Activated gamma-delta T cell treated with anti-CD3 and anti-CD28 coated beads, Interleukin-2, amount 50 U/mL, for 16 hours (primary cell): ENCODE data around the gene POLR1A.

Source experiments
- DNase-seq: peaks from one replicate; pipeline ENCODE4 v3.0.0-alpha.2; 2020; ENCODE audit warnings: low read depth

POLR1A gene

DNA sequence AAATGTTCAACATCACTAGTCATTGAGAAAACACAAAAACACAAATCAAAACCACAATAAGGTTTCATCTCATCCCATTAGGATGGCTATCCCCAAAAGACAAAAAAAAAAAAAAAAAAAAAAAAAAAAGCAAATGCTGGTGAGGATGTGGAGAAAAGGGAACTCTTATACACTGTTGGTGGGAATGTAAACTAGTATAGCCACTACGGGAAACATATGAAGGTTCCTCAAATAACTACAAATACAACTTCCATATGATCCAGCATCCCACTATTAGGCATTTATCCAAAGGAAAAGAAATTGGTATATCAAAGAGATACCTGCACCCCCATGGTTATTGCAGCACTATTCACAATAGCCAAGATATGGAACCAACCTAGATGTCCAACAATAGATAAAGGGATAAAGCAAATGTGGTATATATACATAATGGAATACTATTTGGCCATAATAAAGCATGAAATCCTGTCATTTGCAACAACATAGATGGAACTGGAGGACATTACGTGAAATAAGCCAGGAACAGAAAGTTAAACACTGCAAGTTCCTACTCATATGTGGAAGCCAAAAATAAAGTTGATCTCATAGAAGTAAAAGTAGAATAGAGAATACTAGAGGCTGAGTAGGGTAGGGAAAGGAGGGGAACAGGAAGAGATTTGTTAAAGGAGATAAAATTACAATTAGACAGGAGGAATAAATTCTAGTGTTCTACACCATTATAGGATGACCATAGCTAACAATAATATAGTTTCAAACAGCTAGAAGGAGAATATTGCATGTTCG, 8.4 kb downstream of the POLR1A start:
- DNase-seq, result no peak

DNA sequence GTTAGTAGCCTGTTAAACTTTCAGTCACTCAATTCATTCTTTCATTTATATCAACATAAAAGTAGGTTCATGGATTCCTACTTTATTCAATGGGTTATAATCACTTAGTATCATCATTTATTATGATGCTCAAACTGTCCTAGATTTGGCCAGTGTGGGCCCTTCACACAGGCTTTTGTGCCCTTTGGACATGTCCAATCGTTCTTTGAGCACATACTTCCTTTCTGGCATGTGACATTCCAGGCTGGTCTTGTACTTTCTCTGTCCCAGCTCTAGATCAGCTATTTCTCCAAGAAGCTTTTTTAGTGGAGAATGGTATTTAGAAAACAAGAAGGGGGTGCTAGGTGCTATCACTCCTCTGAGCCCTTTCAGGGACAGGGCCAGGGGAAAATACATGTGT, 11.5 kb downstream of the POLR1A start:
- no peak for DNase-seq

DNA sequence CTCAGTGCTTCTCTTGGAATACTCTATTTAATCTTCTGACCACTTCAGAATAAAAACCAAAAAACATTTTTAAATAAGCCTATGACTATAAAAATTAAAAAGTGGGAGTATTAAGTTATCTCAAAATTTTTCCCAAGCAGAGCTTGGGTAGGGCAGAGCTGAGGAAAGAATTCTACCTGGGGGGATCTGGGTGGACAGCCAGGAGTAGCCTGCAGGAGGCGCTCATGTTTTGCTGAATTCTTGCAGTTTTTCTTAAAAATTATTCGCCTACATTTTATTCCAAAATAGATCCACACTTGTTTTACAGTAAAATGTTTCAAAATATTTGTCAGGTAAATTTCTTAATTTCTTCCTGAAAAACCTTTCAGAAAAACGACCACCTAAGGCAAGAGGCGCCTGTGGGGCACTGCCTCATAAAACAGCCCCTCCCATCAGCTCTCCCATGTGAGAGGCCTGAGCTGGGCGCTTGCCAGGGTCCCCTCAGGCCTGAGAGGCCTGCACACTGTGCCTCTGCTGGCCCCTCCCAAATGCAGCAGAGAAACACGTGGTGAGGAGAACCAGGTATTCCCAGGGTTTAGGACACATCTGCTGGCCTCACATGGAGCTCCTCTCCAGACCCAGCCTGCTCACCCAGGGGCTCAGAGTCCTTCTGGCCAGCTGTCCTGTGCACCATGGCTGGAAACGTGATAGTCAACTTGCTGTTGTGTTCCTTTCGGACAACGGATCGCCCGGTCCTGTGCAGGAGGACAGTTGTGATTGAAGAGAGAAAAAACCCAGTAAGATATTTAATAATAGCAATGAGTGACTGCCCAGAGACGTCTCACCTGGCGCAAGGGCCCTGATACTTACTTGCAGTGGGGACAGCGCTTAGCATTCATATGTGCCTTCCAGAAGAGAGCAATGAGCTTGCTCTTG, 17.5 kb downstream of the POLR1A start:
- DNase-seq, result no peak

- no peak for DNase-seq
Observed at GRCh38 chr2:86082756-86083155, 22.9 kb downstream of the POLR1A start.

GRCh38 chr2:86081724-86082123, 24.0 kb downstream of the POLR1A start:
- DNase-seq, result no peak

GRCh38 chr2:86079981-86080911, 25.4 kb downstream of the POLR1A start:
- peak; percentile 68 for DNase-seq

DNA sequence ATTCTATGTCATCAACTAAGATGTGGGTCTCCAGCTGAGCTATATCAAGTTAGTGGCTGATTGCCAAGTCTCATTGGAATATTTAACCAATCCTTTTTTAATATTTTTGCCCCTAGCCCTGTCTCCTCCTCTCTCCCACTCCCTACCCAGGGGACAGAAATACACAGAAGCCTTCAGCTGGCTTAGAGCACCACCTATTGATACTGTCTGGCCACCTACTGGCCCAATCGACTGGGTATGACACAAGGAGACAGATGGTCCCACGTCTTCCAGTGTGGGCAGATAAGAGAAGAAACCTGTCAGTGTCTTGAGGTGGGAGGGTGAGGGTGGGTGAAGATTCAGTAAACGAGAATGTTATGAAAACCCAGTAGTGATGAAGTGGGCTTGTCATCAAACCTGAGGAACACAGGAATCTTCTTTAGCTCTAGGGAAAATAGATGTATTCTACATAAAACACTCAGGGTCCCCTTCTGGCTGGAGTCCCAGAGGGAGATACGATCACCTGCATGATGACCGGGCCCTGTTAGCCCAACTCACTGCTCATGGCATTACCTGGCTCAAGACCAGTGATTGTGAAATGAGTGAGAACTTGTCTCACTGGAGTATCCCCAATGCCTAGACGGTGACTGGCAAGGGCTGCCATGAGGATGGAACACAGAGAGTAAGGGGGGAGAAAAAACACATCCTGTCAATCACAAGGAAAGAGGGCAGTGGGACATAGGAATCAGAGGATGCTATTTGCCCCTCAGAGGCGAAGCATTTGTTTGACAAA, 26.7 kb downstream of the POLR1A start:
- no peak for DNase-seq

DNA sequence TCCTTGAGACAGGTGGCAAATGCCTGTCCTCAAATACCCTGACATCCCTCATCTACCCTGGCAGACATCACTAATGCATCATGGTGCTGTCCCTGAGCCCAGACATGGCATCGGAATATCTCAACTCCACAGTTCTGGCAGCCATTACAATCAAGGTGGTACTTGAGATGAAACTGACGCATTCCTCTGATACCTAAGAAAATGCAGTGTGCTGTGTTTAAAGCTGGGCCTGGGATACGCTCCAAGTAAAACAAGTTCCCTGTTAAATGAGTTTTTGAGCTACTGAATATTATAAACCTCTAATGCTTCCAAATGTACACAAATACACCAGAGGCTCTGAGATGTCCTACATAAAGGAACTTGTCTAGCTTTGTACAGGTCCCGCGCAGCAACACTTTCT, 29.8 kb downstream of the POLR1A start:
- DNase-seq, result no peak

DNA sequence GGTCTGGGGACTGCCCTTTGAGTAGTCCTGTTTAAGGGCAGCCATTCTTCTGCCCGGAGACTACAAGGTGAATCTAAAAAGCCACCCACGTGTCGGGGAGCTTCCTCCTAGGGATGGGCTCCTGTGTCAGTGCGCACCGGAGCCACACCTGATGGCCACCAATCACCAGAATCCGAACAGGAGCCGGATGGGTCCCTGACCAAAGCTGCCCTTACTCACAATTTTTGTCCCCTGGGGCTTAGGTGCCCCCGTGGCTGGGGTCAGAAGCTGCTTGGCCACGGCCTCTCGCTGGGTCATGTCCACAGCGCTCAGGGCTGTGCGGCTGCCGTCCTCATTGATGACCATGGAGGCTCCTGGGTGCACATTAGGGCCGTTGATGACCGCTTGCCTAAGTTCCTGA, 30.9 kb downstream of the POLR1A start:
- DNase-seq, result no peak

DNA sequence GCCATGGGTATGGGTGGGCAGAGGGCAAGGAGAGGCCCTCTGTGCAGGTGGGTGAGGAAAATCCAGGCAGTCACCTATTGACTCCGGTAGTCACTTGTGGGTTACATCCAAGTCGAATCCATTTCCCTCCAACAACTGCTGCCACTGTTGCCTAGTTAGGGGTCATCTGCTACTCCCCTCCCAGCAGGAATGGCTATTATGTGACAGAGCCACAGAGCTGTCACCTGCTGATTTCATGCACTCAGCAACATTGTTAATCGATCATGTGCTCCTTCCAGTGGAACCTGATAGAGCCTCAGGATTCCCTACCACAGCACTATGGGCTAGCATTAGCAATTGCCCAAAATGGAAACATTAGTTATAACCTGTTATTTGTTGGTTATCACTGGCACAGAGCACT, 31.4 kb downstream of the POLR1A start:
- no peak for DNase-seq

- DNase-seq, result no peak
Observed at GRCh38 chr2:86073225-86073624, 32.5 kb downstream of the POLR1A start.

DNA sequence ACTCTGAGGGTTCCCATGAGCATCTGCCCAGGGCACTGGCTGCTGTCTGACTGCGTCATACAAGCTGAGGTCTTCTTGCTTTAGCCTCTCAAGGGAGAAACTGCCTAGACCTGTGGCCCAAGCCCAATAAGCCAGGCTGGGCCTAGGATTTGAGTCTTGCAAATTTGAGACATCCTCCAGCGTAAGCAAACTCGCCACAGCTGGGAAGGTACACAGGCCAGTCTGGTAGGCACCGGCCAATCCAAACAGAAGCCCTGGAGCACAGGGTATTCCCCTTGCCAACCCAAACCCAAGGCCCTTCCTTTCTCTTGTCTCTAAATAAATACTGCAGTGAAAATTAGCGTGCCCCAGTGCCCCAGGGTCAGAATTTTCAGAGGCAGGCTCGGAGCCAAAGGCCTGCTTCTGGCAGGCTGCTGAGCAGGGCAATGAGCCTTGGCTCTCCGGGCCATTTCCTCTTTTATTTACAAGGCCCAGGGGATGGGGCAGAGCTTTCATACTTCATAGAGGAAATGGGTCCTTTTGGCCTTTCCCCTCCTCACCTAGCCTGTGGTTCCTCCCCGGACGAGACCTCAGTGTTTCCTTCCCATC, 33.3 kb downstream of the POLR1A start:
- no peak for DNase-seq

- no peak for DNase-seq
Observed at GRCh38 chr2:86070868-86071267, 34.8 kb downstream of the POLR1A start.

DNA sequence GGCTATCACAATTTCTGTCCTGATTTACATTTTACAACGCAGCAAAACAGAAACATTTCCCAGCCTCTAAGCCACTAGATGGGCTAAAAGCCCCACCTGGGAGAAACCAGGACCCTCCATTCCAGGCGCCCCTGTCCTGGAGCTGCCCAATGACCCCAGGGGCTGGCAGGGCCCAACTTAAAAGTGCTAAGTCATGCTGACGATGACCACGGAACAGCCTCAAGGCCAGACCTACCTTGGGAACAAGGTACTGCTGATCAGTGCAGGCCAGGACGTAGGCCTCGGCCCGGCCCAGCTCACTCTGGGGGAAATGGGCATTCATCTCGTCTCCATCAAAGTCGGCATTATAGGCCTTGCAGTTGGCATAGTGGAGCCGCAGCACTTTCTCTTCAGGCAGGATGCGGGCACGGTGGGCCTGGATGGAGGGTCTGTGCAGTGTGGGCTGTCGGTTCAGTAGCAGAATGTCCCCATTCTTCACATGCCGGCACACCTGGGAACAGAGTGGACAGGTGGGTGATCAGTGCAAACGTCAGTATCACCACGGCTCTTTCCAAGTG, 35.8 kb downstream of the POLR1A start:
- no peak for DNase-seq

- DNase-seq, result no peak
Observed at GRCh38 chr2:86069091-86069685, 36.5 kb downstream of the POLR1A start.

GRCh38 chr2:86068648-86069047, 37.0 kb downstream of the POLR1A start:
- DNase-seq, result no peak

- DNase-seq, result peak; percentile 25
Observed at GRCh38 chr2:86068136-86068588, 37.5 kb downstream of the POLR1A start.

DNA sequence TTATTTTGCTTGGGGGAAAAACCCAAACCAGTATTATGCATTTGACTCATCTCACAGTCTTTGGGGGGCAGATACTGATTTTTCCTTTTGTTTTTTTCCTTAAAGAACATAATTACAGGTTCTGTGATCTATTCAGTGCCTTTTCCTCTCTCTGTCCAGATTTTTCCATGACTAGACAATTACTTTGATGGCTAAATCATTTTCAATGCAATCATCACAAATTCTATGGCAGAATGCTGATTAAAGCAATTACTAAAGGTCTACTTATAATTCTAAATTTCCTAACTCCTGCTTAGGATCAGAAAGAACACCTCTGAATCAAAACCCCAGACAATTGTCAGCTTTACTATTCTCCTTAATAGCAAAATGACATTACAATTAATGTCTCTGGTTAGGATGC, 38.8 kb downstream of the POLR1A start:
- no peak for DNase-seq

DNA sequence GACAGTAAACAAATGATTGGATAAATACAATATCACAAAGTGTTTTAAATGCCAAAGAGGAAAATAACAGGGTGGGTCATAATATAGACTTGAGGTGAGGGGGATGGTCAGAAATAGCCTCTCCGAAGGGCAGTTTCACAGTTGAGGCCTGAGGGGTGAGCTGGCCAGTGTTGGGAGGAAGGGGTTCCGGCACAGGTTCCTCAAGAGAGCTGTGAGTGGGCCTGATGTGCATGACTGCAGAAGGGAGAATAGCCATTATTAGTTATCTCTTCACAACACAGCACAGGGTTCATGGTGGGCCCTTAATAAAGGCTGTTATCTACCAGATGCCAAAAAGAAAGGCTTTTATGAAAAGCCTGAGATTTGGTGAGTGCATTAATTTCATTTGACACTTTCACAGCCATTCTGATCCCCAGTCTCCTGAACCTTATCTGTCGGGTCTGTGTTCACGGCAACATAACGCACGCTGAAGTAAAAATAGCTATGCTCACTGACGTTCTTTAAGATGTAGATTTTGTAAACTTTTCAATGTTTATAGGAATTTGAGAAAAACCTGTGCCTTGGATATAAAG, 39.6 kb downstream of the POLR1A start:
- DNase-seq, result no peak

GRCh38 chr2:86065512-86065911, 40.2 kb downstream of the POLR1A start:
- no peak for DNase-seq
